ENCODE results near the gene ATP6V1A. TPM values are rescaled to one million over a fixed set of nuclear protein-coding genes. Genes with fewer than 3 reads are reported as not detected.
A peak's percentile ranks its signal among the peaks of the same experiment; 100 is the strongest.

Gene ATP6V1A
- total and polyA plus RNA-seq, 2 of the 13 experiments (the other 11 are each of a cell fraction or from before 2014, with no cell fraction given), result 23.4 to 95.1 TPM

DNA sequence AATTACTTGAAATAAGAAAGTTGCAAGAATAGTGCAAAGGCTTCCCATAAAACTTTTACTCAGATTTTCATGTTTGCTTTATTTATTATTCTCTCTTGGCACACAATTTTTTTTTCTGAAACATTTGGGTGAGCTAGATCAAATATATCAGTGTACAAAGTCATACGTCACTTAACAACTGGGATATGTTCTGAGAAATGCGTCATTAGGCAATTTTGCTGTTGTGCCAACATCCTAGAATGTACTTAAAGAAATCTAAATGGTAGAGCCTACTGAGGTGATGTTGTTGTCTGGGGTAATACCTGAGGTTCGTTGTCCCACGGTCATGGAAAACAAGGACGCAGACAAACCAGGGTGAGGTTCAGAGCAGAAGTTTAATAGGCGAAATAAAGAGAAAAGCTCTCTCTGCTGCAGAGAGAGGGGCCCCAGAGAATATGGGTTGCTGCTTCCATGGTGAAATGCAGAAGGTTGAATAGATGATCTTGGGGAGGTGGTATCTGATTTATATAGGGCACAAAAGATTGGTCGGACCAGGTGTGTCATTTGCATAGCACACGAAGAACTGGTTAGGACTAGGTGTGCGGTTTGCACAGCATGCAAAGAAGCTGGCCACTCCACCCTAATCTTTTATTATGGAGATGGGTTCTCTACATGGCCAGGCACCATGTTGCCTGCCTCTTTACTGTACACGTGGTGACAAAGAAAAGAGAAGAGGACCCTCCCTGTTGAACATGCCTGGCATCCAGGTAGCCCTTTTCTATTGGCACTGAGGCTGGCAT is 82.9 kb downstream of the ATP6V1A start (continued):
- no peak for TF ChIP-seq NFKB2 (CRISPR knock-in tag; IDR thresholded peaks at IDR 0.05; ENCODE audit: borderline replicate concordance)

DNA sequence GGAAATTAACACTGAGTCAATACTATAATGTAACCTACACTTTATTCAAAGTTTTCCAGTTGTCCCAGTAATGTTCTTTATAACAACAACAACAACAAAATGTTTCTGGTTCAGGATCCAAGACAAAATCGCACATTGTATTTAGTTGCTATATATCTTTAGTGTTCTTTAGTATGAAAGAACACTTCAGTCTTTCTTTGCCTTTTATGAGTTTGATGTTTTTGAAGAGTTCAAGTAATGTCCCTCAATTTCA is 84.2 kb downstream of the ATP6V1A start:
- Histone ChIP-seq H3K4me3 (replicated peaks in 1 of 3; ENCODE audit: insufficient read depth in 1 of 3, low read depth in 2 of 3, low read length in 3 of 3) (no peak overlapping the region), H3K27ac (ENCODE audit: extremely low read length, insufficient read depth, low read length) (no peak overlapping the region), H3K27me3 (ENCODE audit: control insufficient read depth in 1 of 2, insufficient read depth in 2 of 2, low read length in 2 of 2) (no peaks in the 10 kb centered on the region), H2AFZ (ENCODE audit: low read length) (no peak overlapping the region), H3K9me3 (ENCODE audit: low read length) (no peaks in the 10 kb centered on the region), H3K4me1 (ENCODE audit: insufficient read depth, low read length) (peaks cover 53% of the 10 kb centered on the region), H3K79me2 (ENCODE audit: insufficient read depth, low read length) (no peaks in the 10 kb centered on the region), H4K20me1 (ENCODE audit: insufficient read depth, low read length) (no peaks in the 10 kb centered on the region), H3K4me2 (ENCODE audit: low read depth, low read length) (no peak overlapping the region), H3K36me3 (replicated peaks in 1 of 2; ENCODE audit: control insufficient read depth in 1 of 2, insufficient read depth in 2 of 2, low read length in 2 of 2) (no peaks in the 10 kb centered on the region), H3K9ac (ENCODE audit: insufficient read depth, low read depth, low read length) (no peak overlapping the region)
- no peak for DNase-seq (ENCODE audit: low spot score)
- ChIA-PET POLR2A (no interaction called here), CTCF (ENCODE audit: low intra/inter-chr PET ratio, low total read pairs) (no interaction called here)
- BruUV-seq (replicated peaks), result no TSS peak
- in situ Hi-C loops (cut with HindIII; ENCODE audit: extremely low pct_ligation_motif_present, low pct_unique_long_range_greater_than_20kb) (loop anchor here (10.0 kb wide), 1 partner anchor 86 kb away; the partner anchor contains the start of genes ATP6V1A and NAA50), intact Hi-C loops (cut with micrococcal nuclease; ENCODE audit: unreplicated experiment) (no loop called here)
- FAIRE-seq, result no peak
- TF ChIP-seq, protein P1, sequence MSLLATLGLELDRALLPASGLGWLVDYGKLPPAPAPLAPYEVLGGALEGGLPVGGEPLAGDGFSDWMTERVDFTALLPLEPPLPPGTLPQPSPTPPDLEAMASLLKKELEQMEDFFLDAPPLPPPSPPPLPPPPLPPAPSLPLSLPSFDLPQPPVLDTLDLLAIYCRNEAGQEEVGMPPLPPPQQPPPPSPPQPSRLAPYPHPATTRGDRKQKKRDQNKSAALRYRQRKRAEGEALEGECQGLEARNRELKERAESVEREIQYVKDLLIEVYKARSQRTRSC (CRISPR knock-in tag; IDR thresholded peaks at IDR 0.05; ENCODE audit: low read depth), result no peak
- ATAC-seq, result no peak
- WGBS (ENCODE audit: low lambda C conversion rate), result 0% methylated on average over 1 of the region's 1 CpG

DNA sequence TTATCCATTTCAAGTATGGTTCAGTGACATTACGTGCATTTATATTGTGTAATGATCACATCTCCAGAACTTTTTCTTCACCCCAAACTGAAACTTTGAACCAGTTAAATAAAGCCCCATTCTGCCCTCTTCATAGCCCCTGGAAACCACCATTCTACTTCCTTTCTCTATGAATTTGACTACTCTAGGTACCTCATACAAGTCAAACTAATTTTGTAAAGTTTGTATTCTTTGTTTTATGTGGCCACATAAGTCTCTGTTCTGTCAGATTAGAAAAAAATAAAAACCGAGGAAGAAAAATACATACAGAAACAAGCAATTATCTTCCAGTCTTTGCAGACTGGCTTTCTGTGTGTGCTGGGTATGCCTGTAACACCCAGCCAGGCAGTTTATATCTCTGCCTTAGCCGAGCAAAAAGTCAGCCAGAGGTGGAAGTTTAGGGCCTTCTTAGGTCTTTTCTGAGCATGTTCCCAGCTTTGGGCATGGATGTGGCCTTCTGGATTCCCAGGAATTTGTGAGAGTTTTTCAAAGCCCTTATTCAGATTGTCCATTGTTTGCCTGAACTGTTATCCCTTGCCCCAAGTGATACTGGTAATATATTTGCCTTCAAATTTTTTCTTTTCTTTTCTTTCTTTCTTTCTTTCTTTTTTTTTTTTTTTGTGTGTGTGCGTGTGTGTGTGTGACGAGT is 85.8 kb downstream of the ATP6V1A start:
- H4K20me1 ChIP-seq (ENCODE audit: insufficient read depth, low read length), result no peaks in the 10 kb centered on the region
- no peaks in the 10 kb centered on the region for H3K9me3 ChIP-seq (ENCODE audit: low read length)
- WGBS (ENCODE audit: low lambda C conversion rate), result 38% methylated on average over 5 of the region's 5 CpGs
- no peak overlapping the region for H3K27ac ChIP-seq (ENCODE audit: extremely low read length, insufficient read depth, low read length)
- peak overlapping the region; percentile 15 for H2AFZ ChIP-seq (ENCODE audit: low read length)
- no peaks in the 10 kb centered on the region; a peak in 1 of 5 replicates for H3K27me3 ChIP-seq (ENCODE audit: control insufficient read depth in 1 of 2, insufficient read depth in 2 of 2, low read length in 2 of 2)
- intact Hi-C loops (cut with micrococcal nuclease; ENCODE audit: unreplicated experiment) (no loop called here), in situ Hi-C loops (cut with HindIII; ENCODE audit: extremely low pct_ligation_motif_present, low pct_unique_long_range_greater_than_20kb) (loop anchor here (10.0 kb wide), 1 partner anchor 88 kb away; the partner anchor contains the start of genes ATP6V1A and NAA50)
- H3K36me3 ChIP-seq (replicated peaks in 1 of 2; ENCODE audit: control insufficient read depth in 1 of 2, insufficient read depth in 2 of 2, low read length in 2 of 2), result no peaks in the 10 kb centered on the region
- CTCF ChIA-PET (ENCODE audit: low intra/inter-chr PET ratio, low total read pairs), result no interaction called here
- peak overlapping the region in 1 of 3 experiments; percentile 16; a peak in 1 of 6 replicates for H3K4me3 ChIP-seq (replicated peaks in 1 of 3; ENCODE audit: insufficient read depth in 1 of 3, low read depth in 2 of 3, low read length in 3 of 3)
- no peak overlapping the region for H3K9ac ChIP-seq (ENCODE audit: insufficient read depth, low read depth, low read length)
- BruUV-seq (replicated peaks), result no TSS peak
- ATAC-seq (peak; percentile 28), DNase-seq (ENCODE audit: low spot score) (peak; percentile 42), FAIRE-seq (no peak)
- no peaks in the 10 kb centered on the region for H3K79me2 ChIP-seq (ENCODE audit: insufficient read depth, low read length)
- peaks cover 55% of the 10 kb centered on the region for H3K4me1 ChIP-seq (ENCODE audit: insufficient read depth, low read length)
- POLR2A ChIA-PET, result no interaction called here
- H3K4me2 ChIP-seq (ENCODE audit: low read depth, low read length), result peak overlapping the region; percentile 27; the same call in 1 of the 2 replicates
- TF ChIP-seq ZNF24 (IDR thresholded peaks at IDR 0.05) (no peak), HHEX (CRISPR knock-in tag; IDR thresholded peaks at IDR 0.05) (no peak), SP4 (CRISPR knock-in tag; IDR thresholded peaks at IDR 0.05) (no peak), MAFK (conservative IDR thresholded peaks at IDR 0.05 in 1 of 2, IDR thresholded peaks at IDR 0.05 in 1 of 2; ENCODE audit: low read length in 2 of 2) (no peak), ZNF207 (IDR thresholded peaks at IDR 0.05; ENCODE audit: borderline replicate concordance) (no peak), ZNF451 (CRISPR knock-in tag; IDR thresholded peaks at IDR 0.05) (no peak), RNF2 (conservative IDR thresholded peaks at IDR 0.05; ENCODE audit: low read depth) (no peak)
- TF ChIP-seq, protein P2, sequence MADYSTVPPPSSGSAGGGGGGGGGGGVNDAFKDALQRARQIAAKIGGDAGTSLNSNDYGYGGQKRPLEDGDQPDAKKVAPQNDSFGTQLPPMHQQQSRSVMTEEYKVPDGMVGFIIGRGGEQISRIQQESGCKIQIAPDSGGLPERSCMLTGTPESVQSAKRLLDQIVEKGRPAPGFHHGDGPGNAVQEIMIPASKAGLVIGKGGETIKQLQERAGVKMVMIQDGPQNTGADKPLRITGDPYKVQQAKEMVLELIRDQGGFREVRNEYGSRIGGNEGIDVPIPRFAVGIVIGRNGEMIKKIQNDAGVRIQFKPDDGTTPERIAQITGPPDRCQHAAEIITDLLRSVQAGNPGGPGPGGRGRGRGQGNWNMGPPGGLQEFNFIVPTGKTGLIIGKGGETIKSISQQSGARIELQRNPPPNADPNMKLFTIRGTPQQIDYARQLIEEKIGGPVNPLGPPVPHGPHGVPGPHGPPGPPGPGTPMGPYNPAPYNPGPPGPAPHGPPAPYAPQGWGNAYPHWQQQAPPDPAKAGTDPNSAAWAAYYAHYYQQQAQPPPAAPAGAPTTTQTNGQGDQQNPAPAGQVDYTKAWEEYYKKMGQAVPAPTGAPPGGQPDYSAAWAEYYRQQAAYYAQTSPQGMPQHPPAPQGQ (CRISPR knock-in tag; IDR thresholded peaks at IDR 0.05; ENCODE audit: borderline replicate concordance), result no peak
- TF ChIP-seq, protein P3, sequence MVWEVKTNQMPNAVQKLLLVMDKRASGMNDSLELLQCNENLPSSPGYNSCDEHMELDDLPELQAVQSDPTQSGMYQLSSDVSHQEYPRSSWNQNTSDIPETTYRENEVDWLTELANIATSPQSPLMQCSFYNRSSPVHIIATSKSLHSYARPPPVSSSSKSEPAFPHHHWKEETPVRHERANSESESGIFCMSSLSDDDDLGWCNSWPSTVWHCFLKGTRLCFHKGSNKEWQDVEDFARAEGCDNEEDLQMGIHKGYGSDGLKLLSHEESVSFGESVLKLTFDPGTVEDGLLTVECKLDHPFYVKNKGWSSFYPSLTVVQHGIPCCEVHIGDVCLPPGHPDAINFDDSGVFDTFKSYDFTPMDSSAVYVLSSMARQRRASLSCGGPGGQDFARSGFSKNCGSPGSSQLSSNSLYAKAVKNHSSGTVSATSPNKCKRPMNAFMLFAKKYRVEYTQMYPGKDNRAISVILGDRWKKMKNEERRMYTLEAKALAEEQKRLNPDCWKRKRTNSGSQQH (CRISPR knock-in tag; IDR thresholded peaks at IDR 0.05; ENCODE audit: low read depth), result no peak
